HG03060 (cell line): ENCODE results near the gene LCAT.

Experiments
- ATAC-seq: cut with Tn5 transposase; IDR thresholded peaks from one replicate; pipeline ENCODE4 v1.9.1; 2021; ENCODE audit warnings: low read depth, moderate number of reproducible peaks; ENCODE audit not compliant: unreplicated experiment

The LCAT gene

DNA sequence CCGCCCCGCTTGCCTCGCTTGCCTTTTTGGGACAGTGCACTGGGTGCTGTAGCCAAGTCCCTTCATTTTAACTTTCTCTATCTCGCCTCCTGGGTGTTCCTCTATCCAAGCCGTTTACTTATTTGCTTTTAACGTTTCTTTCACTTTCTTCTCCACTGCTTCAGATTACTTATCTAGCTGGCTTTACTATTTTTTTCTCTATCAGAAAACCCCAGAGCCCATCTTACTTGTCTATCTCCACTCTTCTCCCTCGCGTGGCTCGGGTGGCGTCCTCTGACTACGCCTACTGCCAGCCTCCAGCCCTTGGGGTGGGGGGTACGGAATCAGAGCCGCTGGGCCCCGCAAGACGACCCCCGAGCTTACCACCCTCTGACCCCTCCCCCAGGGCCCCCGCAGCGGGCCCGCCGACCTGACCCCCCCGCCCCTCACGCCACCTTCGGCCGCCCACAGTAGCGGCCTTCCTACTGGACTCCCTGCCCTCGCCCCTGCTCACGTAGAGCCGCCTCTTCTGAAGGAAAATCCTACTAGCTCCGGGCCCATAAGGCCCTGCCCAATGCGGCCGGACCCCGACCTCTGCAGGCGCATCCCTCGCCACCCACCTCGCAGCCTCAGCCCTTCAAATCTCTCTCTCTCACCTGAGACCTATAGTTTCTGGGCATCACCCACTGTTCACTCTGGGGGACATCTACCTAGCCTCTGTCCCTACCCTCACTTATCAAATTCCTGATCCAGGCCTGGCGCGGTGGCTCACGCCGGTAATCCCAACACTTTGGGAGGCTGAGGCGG, 25.5 kb upstream of the LCAT start:
- ATAC-seq, result no peak

GRCh38 chr16:67968400-67969253, 24.7 kb upstream of the LCAT start, which contains the start of gene SLC12A4:
TSS of gene SLC12A4 (minus strand) at chr16:67968637. CDS start at chr16:67968553, 84 bp downstream.
- ATAC-seq, result no peak

DNA sequence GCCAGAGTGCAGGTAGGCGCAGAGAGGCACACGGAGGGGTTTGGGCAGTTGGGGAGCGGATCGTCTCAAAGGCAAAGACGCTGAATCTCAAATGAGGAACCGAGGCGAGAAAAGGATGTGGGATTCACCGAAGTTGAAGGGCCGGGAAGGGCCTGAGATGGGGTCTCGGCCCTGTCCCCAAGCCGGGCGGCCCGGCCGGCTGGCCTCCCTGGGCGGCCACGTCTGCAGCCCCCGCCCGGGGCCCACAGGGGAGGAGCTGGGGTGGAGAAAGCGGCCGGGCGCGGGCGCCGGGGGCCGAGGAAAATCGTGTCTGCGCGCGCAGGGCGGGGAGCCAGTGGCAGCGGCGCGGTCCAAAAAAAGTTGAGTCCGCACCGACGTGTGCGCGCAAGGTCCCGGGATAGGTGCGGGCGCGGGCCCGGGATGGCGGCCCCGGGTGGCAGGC, 24.1 kb upstream of the LCAT start:
- no peak for ATAC-seq

DNA sequence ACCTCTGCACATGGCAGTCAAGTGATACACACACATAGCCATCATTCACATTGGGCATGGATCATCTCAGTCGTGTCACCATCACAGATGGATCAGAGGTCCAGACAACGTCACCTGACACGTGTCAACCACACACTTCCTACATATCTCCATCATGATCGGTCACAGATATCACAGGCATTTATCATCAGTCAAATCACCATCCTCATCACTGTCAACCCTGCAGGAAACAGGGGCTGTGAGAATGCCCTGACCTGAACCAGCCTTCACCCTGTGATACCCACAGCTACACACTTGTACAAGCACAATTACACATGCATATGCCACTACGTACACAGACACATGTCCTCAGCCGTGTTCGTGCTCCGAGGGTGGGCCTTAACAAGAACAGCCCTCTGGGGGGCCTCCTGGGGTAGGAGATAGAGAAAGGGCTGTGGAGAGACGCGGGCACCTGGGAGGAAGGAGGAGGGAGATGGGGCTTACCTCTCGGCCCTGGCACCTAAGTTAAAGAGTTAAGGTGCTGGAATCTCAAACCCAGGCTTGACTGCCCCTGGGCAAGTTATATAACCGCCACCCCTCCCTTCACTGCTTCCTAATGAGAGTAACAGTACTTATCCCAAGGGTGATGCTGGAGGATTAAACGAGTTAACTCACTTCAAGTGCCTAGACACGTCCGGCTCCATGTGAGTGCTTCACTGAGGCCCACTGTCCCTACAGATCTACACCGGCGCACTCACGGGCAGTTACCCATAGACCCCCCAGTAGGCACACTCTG, 23.4 kb upstream of the LCAT start:
- no peak for ATAC-seq

DNA sequence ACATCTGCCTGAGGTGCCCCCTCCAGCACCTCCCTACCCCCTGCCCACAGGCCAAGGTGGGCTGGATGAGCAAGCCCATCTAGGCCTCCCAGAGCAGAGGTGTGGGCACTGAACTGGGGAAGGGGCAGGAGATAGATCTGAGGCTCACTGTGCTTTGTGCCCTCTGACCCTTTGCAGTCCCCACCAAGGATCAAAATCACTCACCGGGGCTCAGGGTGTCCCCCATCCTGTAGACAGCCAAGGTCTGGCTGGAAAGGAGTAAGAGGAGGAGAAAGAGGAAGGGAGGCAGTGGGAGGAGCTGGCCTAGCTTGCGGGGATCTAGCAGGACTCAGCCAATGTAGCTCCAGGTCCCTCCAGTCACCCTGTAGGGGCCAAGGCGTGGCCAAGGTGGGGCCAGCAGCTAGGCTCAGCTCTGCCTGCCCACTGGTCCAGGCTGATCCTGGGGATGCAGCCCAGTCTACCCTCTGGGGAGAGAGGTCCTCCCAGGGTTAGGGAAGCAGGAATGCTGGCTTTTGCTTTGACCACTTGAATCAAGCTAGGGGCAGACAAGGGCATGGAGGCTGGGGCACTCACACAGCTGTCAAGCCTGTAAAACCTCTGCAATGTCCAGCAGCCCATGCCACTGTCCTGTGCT, 22.7 kb upstream of the LCAT start:
- no peak for ATAC-seq

DNA sequence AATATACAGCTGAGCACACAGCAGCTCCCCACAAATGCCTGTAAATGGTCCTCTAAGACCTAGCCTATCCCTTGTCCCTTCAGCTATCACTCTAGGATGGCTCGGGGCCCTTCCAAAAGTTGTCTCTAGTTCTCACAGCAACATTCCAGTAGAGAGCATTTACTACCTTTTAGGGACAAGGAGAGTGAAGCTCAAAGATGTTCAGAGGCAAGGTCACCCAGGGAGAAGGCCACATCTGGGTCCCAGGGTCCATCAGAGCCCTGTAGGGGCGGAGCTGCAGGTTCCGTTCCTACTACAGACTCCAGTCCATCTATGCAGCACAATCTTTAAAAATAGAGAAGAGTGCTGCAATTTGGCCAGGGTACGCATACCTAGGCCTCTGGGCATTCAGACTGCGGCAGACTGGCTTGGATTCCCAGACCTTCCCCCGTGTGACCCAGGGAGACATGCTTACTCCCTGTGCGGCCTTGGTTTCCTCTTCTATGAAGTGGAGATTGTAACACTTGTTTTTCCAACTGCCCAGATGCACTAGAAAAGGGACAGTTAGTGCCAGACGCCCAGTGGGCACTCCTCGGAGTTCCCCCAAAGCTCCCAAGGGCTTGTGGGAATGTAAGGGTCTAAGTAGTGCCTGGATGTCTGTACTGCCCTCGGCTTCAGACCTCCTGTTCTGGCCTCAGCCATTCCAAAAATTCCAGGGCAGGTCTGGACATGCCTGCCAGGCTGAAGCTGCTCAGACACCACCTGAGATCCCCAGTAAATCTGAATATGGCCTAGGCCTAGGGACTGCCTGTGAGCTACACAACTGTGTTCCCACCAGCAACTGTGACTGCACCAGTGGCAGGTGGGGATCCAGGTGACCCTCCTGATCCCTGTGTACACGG, 22.0 kb upstream of the LCAT start:
- ATAC-seq, result no peak

- ATAC-seq, result no peak
Observed at GRCh38 chr16:67964477-67965131, 20.7 kb upstream of the LCAT start.

DNA sequence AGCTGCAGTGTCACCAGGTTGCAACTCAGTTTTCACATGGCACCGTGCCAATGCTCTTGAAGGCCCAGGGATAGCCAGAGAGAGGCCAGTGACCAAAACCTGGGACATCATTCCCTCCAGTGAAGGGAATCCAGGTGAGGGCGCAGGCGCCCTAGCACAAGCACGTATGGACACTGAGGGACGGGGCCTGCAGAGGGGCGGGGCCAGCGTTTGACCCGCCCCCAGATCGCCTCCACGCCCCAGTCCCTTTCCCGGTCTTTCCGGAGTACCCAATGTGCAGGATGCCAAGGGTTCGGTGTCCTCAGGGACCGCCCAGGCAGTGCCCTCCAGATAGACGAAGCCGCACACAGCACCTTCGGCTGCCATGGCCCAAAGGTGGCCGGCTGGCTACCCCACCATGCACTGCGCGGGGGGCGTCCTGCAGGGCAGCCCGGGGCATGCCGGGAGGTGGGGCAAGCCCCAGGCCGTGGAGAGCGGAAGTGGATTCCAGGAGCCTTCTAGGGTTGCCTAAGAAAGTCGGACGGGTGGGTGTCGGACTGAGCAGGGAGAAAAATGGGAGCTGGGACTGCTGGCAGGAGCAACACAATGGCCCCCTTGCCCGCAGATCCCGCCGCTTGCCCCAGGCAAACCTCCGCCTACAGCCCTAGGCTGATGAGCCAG, 19.9 kb upstream of the LCAT start:
- no peak for ATAC-seq

- no peak for ATAC-seq
Observed at GRCh38 chr16:67963292-67963661, 19.4 kb upstream of the LCAT start.

DNA sequence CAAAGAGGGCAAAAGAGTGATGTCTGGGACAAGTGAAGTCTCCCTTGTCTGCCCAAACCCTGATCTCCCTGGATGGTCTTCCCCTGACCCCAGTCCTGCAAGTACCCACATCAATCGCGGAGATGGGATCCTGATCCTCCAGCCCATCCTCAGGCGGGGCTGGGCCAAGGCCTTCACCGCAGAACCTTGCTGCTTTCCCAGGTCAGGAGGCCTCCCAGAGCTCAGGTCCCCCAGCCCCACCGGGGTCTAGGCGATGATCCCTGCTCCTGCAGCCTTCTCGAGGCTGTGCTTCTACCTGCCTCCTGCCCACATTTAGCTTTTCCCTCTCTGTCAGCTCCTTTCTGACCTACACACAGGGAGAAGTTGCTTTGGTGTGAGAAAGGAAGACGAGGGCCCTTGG, 18.2 kb upstream of the LCAT start:
- ATAC-seq, result no peak

GRCh38 chr16:67961551-67961957, 17.6 kb upstream of the LCAT start:
- ATAC-seq, result no peak

- no peak for ATAC-seq
Observed at GRCh38 chr16:67959536-67960329, 15.8 kb upstream of the LCAT start.

- ATAC-seq, result no peak
Observed at GRCh38 chr16:67957622-67958021, 13.7 kb upstream of the LCAT start.

DNA sequence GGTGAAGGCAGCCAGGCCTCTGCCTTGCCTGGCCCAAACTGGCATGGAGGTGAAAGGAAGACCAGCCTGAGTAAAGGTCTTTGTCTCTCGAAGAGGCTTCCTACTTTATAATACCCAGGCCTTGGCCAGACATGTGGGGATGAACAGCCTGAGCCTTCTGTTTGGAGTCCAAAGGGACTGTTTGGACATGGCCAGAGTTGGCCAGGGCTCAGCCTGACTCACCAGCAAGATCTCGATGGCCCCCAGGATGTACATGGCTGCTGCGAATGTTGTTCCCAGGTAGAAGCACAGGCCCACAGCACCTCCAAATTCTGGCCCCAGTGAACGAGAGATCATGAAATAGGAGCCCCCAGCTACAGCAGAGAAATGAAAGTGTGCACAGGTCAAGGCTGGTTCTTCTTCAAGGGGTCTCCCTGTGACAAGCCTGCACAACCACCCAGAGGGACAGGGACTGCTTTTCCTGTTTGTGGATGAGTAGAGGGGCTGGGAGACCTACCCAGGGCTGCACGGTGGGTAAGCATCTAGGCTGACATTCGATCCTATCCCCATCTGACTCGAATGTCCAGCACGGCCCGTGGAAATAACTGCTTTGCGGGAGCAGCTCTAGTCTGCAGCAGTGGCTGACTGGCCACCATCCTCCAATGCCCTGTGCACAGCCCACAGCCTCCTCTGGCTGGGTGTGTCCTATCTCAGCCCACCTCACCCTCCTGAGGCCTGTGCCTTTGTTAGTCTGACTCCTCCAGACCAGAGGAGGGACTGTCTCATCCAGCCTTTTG, 10.7 kb upstream of the LCAT start:
- ATAC-seq, result no peak

- ATAC-seq, result no peak
Observed at GRCh38 chr16:67953641-67954375, 9.9 kb upstream of the LCAT start.

DNA sequence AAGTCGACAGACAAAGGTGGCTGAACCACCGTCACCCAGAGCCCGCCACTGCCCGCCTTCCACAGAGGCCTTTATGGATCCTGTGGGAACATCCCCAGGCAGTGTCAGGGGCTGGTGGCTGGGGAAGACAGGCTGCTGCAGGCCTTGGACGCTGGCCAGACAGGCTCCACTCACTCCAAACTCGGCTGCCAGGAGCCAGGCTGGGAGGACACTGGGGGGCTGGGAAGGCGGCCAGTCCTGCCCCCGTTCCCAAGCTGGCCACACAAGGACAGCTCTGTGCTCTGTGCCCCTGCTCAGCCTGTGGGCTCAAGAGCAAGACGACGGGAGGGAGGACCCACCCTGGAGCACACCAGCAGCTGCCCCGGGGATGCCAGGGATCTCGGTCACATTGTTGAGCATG, 7.6 kb upstream of the LCAT start:
- ATAC-seq, result no peak
